OCI-LY7 (cell line): ENCODE data around the gene RELCH. TPM values are rescaled to one million over a fixed set of nuclear protein-coding genes. Genes with fewer than 3 reads are reported as not detected.

ENCODE experiments used
- BruUV-seq: library from RNA; stranded (reverse); fragments of 400-500 nt; replicated peaks from 2 replicates; lab custom pipeline; 2021; lab: Mats Ljungman, UMichigan
- CTCF ChIA-PET: fragments of 300-600 bp; sonication (Branson Sonifier 250); formaldehyde crosslinking; loops from one replicate; lab custom pipeline; 2022; ENCODE audit warnings: antibody characterized with exemption; ENCODE audit not compliant: unreplicated experiment; lab: Charles Lee
- POLR2A ChIA-PET: fragments of 300-600 bp; sonication (Branson Sonifier 250); formaldehyde crosslinking; loops from one replicate; lab custom pipeline; 2022; ENCODE audit warnings: antibody characterized with exemption; lab: Charles Lee
- DNase-seq: peaks from one replicate; pipeline ENCODE4 v3.0.0-alpha.2; 2015; ENCODE audit warnings: low spot score
- H2AFZ ChIP-seq: fragments of 200-600 bp; sonication (generic), shearing (Covaris generic); 2 replicates; pipeline ENCODE4 v1.6.1; 2014; ENCODE audit warnings: mild to moderate bottlenecking, antibody characterized with exemption, low read length, moderate library complexity
- H3K27ac ChIP-seq: fragments of 200-600 bp; sonication (generic); 2 replicates; pipeline ENCODE4 v1.5.1; 2014; ENCODE audit warnings: mixed run types, low read depth, mild to moderate bottlenecking, moderate library complexity, low read length, inconsistent platforms; ENCODE audit not compliant: poor library complexity, severe bottlenecking
- H3K36me3 ChIP-seq: fragments of 200-600 bp; sonication (generic); 2 replicates; pipeline ENCODE4 v1.6.1; 2014; ENCODE audit warnings: mild to moderate bottlenecking, antibody characterized with exemption, low read length, moderate library complexity, mixed read lengths; ENCODE audit not compliant: insufficient read depth
- H3K4me1 ChIP-seq: fragments of 200-600 bp; sonication (generic); 2 replicates; pipeline ENCODE4 v1.5.1; 2014; ENCODE audit warnings: mild to moderate bottlenecking, low read length; ENCODE audit not compliant: insufficient read depth, poor library complexity, severe bottlenecking
- H3K4me2 ChIP-seq: fragments of 200-600 bp; sonication (generic); 2 replicates; pipeline ENCODE4 v1.6.1; 2014; ENCODE audit warnings: mild to moderate bottlenecking, low read length
- H3K4me3 ChIP-seq: fragments of 200-600 bp; sonication (generic); 2 replicates; pipeline ENCODE4 v1.5.1; 2014; ENCODE audit warnings: mild to moderate bottlenecking, low read depth, low read length; ENCODE audit not compliant: poor library complexity, severe bottlenecking
- H3K79me2 ChIP-seq: fragments of 200-600 bp; sonication (generic); 2 replicates; pipeline ENCODE4 v1.6.1; 2016; ENCODE audit warnings: low read depth, mild to moderate bottlenecking, low read length, moderate library complexity, mixed read lengths; ENCODE audit not compliant: insufficient read depth
- H3K9me2 ChIP-seq: fragments of 200-600 bp; sonication (generic); 2 replicates; pipeline ENCODE4 v1.6.1; 2016; ENCODE audit warnings: mild to moderate bottlenecking, low read length, mixed read lengths; ENCODE audit not compliant: insufficient read depth
- H3K9me3 ChIP-seq: fragments of 200-600 bp; sonication (generic); 2 replicates; pipeline ENCODE4 v1.6.1; 2014; ENCODE audit warnings: mild to moderate bottlenecking, mixed run types, low read length, mixed read lengths
- H4K20me1 ChIP-seq: fragments of 200-600 bp; sonication (generic); 2 replicates; pipeline ENCODE4 v1.6.1; 2014; ENCODE audit warnings: mild to moderate bottlenecking, antibody characterized with exemption, low read length, moderate library complexity, mixed read lengths; ENCODE audit not compliant: insufficient read depth
- EZH2phosphoT487 ChIP-seq: fragments of 200-600 bp; sonication (generic); IDR thresholded peaks from 2 replicates; pipeline ENCODE4 v1.6.1; 2018; ENCODE audit warnings: low read depth, borderline replicate concordance, mild to moderate bottlenecking, mixed run types, antibody characterized with exemption, low read length, moderate library complexity, mixed read lengths
- intact Hi-C: fragments of 100-400 bp; cut with micrococcal nuclease; formaldehyde crosslinking; loops from one replicate; pipeline ENCODE4 v1.10.0; 2022; ENCODE audit not compliant: unreplicated experiment
- total RNA-seq, 2 experiments: library from RNA; depleted of rRNA in 1 of 2; stranded (reverse); fragments of >200 nt in 1 of 2; shearing (Covaris generic) in 1 of 2; gene quantifications; 2 replicates each; pipeline ENCODE4 v1.2.3, GENCODE V29; 2014 to 2022
- TF ChIP-seq, protein P1 (sequence below): fragments of 200-600 bp; sonication (generic); conservative IDR thresholded peaks from 2 replicates; pipeline ENCODE4 v1.5.1; 2014; ENCODE audit warnings: mild to moderate bottlenecking, antibody characterized with exemption, low read length, moderate library complexity, mixed read lengths

The RELCH gene
- total RNA-seq, 2 experiments from 2014 or later, result 21.2 to 23.1 TPM

DNA sequence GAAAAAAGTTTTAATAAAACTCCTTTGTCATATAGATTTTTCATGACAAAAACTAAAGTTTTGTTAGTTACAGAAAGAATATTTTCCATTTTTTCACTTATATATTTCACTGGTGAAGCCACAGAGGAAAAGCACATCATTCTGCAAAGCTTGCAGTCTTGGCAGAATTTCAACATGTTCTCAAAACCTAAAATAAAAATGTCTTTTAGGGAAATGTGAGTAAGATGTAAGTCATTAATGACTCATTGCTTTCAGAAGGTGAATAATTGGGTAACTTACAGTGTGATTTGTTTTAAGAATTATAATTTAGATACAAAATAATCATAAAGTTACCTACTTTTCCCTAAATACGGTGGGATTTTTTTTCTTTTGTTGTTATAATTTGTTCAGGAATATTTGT is 94.6 kb downstream of the RELCH start:
- BruUV-seq, result no TSS peak
- H4K20me1 ChIP-seq, result no peaks in the 10 kb centered on the region
- no peak overlapping the region for H2AFZ ChIP-seq
- H3K4me1 ChIP-seq, result no peaks in the 10 kb centered on the region
- no peak overlapping the region for H3K4me2 ChIP-seq
- H3K79me2 ChIP-seq, result no peaks in the 10 kb centered on the region
- ChIA-PET CTCF (no interaction called here), POLR2A (no interaction called here)
- no peak overlapping the region for H3K27ac ChIP-seq
- H3K9me2 ChIP-seq, result no peaks in the 10 kb centered on the region
- peaks cover 32% of the 10 kb centered on the region for H3K36me3 ChIP-seq
- no peak for DNase-seq
- intact Hi-C loops, result no loop called here
- no peak overlapping the region for H3K4me3 ChIP-seq
- no peaks in the 10 kb centered on the region for H3K9me3 ChIP-seq
- no peak for TF ChIP-seq EZH2phosphoT487
- TF ChIP-seq, protein P1, sequence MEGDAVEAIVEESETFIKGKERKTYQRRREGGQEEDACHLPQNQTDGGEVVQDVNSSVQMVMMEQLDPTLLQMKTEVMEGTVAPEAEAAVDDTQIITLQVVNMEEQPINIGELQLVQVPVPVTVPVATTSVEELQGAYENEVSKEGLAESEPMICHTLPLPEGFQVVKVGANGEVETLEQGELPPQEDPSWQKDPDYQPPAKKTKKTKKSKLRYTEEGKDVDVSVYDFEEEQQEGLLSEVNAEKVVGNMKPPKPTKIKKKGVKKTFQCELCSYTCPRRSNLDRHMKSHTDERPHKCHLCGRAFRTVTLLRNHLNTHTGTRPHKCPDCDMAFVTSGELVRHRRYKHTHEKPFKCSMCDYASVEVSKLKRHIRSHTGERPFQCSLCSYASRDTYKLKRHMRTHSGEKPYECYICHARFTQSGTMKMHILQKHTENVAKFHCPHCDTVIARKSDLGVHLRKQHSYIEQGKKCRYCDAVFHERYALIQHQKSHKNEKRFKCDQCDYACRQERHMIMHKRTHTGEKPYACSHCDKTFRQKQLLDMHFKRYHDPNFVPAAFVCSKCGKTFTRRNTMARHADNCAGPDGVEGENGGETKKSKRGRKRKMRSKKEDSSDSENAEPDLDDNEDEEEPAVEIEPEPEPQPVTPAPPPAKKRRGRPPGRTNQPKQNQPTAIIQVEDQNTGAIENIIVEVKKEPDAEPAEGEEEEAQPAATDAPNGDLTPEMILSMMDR, result no peak

DNA sequence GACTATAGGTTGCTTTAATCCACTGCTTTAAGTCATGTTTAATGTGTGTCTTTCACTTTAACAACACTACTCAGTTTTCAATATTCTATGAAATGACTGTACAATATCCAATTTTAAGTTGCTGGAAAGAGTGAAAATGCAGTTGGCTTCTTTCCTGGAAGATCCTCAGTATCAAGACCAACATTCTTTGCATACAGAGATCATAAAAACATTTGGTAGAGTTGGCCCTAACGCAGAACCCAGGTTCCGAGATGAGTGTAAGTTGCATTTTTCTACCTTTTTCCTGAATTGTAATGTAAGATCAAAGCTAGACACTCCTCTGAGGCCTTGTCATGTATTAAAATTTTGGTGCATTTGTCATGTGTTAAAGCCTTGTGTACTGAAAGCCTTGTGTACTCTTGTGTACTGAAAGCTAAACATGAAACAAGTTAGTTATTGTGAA is 95.2 kb downstream of the RELCH start:
- ChIA-PET POLR2A (no interaction called here), CTCF (no interaction called here)
- Histone ChIP-seq H3K9me3 (no peaks in the 10 kb centered on the region), H3K4me2 (no peak overlapping the region), H2AFZ (no peak overlapping the region), H3K4me1 (peaks cover under 1% of the 10 kb centered on the region), H3K79me2 (no peaks in the 10 kb centered on the region), H4K20me1 (no peaks in the 10 kb centered on the region), H3K36me3 (peaks cover 32% of the 10 kb centered on the region), H3K9me2 (no peaks in the 10 kb centered on the region), H3K27ac (no peak overlapping the region), H3K4me3 (no peak overlapping the region)
- intact Hi-C loops, result no loop called here
- TF ChIP-seq, protein P1, result no peak
- no peak for TF ChIP-seq EZH2phosphoT487
- DNase-seq, result no peak
- BruUV-seq, result no TSS peak

DNA sequence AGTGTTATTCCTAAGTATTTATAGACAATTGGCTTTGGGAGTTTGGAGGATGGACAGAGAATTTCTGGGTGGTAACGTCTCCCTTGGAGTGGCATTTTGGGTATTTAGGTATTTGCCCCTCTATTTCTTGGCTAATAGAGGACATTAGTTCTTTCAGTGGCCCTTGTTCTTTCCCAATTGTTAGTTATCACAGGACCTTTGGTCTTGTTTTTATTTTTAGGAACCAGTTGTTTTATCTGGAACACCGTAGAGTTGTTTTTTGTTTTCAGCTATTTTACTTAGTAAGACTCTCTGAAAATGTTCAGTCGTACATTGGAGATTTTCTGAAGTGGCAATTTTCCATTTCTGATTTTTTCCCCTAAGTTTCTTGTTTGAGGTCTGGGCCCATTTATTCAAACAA is 97.6 kb downstream of the RELCH start:
- no peaks in the 10 kb centered on the region for H3K79me2 ChIP-seq
- H3K9me3 ChIP-seq, result no peaks in the 10 kb centered on the region
- no peak overlapping the region for H3K4me2 ChIP-seq
- intact Hi-C loops, result no loop called here
- H3K4me1 ChIP-seq, result peaks cover 22% of the 10 kb centered on the region
- H3K4me3 ChIP-seq, result no peak overlapping the region
- POLR2A ChIA-PET, result no interaction called here
- no peaks in the 10 kb centered on the region for H3K9me2 ChIP-seq
- no TSS peak for BruUV-seq
- H4K20me1 ChIP-seq, result peaks cover 4% of the 10 kb centered on the region; the same call in 1 of the 2 replicates
- no peak overlapping the region for H2AFZ ChIP-seq
- no peak overlapping the region for H3K27ac ChIP-seq
- CTCF ChIA-PET, result no interaction called here
- DNase-seq, result no peak
- TF ChIP-seq EZH2phosphoT487, result no peak
- TF ChIP-seq, protein P1, result no peak
- H3K36me3 ChIP-seq, result peaks cover 42% of the 10 kb centered on the region
